ENCODE results near the gene LTA4H.
"Not testable (repeated sequence)": the region's sequence is repeated elsewhere in the genome, so short reads cannot be mapped to it uniquely, and the experiment has no call there.

Gene LTA4H

DNA sequence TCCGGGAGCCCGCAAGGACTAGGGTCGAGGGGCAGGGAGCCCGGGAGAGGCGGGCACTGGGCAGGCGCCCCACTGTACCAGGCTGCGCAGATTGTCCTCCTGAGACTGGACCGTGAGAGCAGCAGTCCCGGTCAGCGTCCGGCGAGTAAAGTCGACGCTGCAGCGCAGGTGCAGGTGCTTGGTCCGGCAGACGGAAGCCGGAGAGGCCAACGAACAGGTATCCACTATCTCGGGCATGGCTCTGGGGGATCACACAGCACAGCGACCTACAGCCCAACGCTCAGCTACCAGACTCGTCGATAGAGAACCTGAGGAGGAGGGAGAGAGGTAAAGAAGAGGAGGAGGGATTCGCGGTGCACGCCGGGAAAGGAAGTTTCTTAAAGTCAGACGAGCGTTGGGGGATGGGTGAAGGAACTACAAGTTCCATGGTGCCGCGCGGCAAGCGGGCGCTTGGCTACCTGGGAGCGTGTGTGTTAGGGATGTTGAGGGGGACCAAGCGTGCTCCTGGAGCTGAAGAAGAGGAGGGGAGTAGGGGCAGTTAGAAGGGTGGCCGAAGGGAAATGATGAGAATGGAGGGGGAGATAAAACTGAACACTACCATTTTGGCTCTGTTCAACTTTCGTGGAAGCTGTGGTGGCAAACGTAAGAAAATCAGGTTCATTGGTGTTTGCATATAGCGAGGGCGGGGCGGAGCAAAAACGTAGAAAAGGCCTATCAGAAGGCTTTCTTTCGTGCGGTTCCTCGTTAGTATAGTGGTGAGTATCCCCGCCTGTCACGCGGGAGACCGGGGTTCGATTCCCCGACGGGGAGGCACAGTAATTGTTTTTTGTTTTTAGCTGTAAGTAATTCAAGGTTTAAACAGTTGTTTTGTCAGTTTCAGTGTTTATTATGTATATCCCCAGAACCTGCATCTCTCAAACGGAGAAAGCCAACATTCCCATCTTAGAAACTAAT is at the start of gene LTA4H:
Gene LTA4H, minus strand, starts transcription at position 305 of the 954 bp plus-strand sequence. Its CDS starts 68 bp downstream, at position 237.
- peak; percentile 97 for DNase-seq

DNA sequence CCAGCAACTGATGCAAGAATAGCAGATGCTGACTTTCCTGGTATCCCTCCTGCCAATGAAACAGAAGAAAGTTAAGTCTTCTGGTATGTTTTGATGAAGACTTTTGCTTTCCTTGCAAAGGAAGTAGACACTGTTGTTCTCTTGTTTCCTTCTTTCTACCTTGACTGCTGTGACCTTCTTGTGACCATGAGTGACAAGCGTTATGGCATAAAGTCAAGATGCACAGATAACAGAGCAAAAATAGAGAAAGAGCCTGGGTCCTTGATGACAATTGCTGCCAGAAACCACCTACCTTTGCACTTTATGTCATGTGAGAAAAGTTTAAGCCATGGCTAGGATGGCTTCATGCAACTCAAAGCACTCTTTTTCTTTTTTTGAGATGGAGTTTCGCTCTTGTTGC is 49.2 kb upstream of the LTA4H start:
- DNase-seq = no peak

DNA sequence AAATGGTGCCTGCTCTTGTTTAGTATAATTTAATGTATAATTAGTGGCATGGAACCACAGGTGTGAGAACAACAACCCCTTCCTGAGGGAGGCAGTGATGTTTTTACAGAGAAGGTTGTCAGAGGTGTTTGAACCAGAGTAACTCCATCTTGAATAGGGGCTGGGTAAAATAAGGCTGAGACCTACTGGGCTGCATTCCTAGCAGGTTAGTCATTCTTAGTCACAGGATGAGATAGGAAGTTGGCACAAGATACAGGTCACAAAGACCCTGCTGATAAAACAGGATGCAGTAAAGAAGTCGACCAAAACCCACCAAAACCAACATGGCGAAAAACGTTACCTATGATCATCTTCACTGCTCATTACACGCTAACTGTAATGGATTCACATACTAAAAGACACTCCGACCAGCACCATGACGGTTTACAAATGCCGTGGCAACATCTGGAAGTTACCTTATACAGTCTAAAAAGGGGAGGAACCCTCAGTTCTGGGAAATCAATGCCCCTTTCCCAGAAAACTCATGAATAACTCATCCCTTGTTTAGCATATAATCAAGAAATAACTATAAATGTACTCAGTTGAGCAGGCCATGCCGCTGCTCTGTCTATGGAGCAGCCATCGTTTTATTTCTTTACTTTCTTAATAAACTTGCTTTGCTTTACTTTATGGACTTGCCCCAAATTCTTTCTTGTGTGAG is 47.8 kb upstream of the LTA4H start:
- DNase-seq = no peak

DNA sequence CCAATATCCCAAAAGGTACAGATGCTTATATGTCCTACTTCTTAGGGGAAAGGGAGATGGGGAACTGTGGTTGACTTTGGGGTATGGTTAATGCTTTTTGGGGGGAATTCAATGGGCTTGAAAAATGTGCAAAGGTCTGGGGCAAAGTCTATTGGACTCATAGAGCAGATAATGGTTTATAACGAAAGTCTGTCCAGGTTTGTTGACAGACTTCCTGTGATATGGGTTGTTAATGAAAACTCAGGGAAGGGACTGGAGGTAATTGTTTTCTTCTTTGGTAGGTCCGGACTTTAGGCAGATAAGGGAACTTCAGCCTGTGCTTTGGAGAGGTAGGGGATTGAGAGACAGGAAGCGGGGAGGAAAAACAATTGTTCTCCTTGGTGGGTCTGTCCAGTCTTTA is 46.2 kb upstream of the LTA4H start:
- DNase-seq = no peak

DNA sequence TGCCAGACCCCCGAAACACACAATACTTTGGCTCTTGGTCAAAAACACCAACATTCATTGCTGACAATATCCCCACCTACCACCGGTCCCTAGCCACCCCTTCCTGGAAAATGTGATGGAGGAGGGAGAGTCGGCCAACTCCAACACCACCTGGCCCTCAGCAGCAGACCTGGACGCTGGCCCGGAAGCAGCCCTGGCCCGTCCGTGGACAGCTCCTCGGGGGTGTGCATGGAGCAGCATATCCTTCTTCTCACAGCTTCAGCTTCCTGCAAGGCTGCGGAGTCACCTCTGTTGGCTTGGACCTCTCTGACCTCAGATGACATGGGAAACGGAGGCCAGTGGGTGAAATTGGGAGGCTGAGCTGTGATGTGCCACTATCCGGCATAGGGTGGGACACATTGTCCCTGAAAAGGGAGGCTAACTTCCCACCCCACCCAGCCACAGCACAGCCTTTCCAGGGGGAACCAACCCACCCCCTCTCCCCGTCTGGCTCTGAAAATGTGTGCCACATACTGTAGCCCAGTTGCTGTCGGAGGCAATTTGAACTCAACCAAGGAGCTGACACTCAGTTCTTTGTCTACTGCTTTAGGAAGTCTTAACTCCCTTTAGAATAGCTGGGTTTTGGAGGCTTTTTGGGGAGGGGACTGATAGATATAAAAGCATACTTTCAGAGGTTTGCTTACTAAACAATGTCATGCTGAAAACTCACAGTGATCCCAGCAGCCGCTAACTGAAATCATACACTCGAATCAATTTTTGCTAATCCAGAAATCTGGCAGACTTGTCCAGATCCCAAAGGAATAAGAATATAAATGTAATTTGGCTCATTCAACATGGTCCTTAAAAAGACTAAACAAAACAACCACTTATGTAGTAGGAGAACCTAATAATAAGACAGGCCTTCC is 43.1 kb upstream of the LTA4H start:
- DNase-seq = no peak

DNA sequence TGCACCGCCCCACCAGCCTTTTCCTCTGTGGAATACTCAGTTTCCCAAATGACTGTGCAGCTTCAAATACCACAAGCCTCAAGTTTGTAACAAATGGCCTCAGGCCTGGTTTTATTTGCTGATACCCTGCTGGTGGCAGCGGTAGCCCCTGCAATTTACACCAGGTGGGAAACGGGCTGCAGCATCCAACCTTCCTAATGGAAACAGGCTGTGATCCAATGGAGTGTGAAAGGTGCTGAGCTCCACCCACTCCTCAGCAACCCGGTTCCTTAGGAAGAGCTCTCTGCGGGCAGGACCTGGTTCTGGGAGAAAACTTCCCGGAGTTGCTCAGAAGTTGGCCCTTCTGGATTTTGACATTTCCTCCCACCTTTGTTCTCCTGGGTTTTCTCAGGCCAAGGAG is 41.7 kb upstream of the LTA4H start:
- no peak for DNase-seq

DNA sequence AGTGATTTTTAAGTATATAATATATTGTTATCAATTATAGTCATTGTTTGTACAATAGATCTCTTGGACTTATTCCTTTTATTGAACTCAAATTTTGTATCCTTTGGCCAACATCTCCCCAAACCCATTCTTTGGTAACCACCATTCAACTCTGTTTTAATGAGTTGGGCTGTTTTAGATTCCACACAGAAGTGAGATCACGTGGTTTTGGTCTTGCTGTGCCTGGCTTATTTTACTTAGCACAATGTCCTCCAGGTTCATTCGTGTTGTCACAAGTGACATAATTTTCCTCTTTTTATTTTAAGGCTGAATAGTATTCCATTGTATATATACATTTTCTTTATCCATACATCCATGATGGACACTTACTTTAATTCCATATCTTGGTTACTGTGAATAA is 40.2 kb upstream of the LTA4H start:
- DNase-seq = no peak

DNA sequence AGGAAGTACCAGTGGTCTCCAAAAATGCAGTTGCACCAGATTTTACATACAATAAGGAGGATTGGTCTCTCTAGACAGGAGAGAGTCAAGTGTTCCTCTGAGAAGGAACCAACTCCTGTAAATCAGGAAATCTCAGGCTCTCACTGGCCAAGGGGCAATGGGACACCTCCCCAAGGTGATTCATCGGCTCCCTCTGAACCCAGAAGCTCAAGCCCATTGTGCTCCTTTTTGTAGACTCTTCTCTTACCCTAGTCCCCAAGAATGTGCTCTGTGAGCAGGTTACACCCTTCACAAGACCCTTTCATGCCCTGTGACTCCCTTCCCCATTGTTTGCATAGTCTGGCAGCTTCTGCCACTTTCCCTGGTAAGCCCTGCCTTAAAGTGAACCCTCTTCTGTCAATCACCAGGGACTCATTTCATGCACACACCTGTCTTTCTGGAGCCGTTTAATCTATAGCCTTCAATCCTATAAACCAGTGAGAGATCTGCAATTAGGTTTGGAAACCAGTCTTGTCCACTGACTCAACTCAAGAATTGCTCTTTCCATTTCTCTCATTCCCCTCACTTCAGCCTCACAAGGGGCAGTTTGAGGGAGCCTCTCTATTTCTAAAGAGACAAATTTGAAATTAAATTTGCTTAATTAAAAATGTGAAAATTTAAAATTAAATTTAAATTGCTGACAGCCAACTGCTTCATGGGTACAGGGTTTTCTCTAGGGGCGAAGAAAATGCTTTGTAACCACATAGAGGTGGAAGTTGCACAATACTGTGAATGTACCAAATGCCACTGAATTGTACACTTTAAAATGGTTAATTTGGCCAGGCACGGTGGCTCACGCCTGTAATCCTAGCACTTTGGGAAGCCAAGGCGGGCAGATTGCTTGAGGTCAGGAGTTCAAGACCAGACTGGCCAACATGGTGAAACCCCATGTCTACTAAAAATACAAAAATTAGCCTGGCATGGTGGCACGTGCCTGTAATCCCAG is 38.3 kb upstream of the LTA4H start:
- DNase-seq = no peak

DNA sequence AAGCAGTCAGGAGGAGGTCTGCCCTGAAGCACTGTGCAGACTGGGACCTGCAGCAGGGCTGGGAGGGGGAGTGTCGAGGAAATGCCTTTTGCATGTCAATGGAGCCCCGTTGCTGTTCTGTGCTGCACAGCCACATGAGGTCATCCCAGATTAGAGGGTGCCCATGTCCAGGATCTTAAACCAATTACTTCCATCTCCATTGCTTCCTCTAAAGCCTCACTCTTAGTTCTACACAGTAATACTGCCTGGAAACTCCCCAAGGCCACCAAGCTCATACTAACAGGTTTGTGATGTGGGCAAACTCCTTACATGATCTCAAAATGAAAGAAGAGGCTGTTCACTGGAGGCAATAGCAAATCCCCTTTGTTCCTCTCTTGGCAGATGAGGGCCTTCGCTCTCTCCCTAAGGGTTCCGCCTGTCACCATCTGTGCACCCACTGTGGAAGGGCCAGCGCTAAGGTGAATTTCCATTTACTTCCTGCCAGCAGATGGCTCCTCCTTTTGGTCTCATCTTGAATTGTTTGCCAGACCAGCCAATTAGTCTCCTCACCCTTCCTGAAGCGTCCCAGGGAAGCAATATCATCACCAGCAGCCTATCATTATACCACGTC is 35.4 kb upstream of the LTA4H start:
- peak; percentile 7 for DNase-seq

DNA sequence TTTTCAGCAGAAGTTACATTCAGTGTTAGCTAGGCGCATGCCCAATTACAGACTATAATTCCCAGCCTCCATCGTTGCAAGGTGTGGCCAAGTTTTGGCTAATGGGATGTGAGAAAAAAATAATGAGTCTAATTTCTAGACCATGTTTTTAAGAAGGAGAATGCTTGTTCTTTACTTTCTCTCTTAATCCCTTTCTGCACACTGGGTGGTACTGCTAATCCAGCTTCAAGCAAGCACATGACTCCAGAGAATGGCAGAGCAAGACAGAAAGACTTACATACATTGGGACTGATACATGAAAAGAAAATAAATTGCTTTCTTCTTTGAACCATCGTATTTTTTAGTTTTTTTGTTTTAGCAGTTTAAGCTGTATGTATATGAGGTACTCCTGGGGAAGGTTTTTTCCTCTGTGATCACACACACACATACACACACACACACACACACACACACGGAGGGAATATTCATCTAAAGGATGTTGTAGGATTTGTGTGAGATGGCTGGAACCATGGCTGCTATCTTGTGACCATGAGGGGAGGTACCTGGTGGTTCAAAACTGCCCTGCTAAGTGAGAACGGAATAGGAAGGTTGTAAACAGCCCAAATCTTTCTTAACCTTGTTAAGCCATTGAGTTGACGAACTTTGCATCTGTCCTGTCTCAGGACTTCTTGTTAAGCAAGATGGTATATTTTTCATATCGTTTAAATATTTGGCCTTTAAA is 34.3 kb upstream of the LTA4H start:
- no peak for DNase-seq

DNA sequence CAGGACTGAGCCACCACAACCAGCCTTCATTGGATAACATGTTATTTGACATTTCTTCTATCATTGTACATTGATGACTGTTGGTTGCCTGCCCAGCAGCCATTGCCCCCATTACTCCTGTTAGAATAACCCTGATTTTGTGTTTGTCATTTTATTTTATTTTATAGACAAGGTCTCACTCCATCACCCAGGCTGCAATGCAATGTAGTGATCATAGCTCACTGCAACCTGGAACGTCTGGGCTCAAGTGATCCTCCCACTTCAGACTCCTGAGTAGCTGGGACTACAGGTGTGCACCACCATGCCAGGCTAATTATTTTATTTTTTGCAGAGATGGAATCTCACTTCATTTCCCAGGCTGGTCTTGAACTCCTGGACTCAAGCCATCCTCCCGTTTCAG is 33.2 kb upstream of the LTA4H start:
- DNase-seq = no peak

DNA sequence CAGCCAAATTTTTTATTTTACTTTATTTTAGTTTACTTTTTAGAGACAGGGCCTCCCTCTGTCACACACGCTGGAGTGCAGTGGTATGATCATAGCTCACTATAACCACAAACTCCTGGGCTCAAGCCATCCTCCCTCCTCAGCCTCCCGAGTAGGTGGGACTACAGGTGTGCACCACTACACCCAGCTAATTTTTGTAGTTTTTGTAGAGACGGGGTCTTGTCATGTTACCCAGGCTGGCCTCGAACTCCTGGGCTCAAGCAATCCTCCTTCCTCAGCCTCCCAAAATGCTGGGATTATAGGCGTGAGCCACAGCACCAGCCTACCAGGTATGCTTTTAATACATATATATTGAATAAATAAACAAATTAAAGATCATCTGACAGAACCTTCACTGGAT is 32.7 kb upstream of the LTA4H start:
- no peak for DNase-seq

DNA sequence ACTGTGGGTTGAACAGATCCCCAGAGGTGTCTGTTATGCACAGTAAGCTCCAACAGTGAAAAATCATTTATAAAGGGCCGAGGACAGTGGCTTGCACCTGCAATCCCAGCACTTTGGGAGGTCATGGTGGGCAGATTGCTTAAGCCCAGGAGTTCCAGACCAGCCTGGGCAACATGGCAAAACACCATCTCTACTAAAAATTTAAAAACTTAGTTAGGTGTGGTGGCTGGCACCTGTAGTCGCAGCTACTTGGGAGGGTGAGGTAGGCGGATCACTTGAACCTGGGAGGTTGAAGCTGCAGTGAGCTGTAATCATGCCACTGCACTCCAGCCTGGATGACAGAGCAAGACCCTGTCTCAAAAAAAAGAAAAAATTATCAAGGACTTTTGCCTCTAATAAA is 30.4 kb upstream of the LTA4H start:
- DNase-seq = not testable (repeated sequence)

DNA sequence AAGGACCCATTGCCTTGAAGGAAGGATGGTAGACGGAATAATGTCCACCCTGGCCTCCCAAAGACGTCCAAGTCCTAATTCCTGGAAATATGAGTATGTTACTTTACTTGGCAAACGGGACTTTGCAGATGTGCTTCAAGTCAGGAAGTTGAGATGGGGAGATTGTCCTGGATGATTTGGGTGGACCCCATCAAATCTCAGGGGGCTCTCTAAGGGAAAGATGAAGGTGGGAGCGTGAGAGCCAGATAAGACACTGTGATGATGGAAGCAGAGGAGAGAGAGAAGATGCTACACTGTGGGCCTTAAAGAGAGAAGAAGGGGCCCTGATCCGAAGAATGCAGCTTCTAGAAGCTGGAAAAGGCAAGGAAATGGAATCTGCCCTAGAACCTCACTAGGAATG is 29.6 kb upstream of the LTA4H start:
- no peak for DNase-seq

DNA sequence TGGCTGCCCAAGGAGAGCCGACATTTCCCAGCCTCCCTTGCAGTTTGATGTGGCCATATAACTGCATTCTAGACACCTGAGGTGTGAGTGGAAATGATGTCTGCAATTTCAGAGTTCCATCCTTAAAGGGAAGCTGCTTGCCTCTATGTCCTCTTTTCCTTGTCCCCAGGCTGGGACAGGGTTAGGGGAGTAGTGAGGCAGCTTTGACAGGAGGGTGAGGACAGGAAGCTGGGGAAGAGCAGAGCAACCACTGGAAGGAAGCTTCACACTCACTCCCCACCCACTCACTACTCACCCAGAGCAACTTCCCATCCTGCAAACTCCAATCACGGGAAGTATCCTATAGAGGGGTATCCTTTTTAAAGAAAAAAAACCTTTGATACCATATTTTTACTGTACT is 28.9 kb upstream of the LTA4H start:
- DNase-seq = peak; percentile 7

DNA sequence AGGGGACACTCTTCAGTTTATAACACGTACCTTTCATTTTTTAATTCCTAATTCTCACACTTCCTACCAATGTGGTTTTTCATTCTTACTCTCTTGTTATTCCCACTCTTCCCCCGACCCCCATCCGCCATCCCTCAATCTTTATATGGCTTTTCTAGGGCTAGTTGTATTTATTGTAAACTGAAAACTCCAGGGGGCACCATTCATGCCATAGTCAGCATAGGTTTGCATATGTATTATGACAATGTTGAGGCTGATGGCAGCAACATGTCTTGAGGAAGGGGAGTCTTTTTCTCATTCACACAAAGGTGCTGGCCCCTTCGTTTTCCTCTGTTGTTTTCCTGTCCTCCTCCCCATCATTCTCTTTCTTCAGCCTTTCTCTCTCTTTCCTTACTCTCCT is 27.7 kb upstream of the LTA4H start:
- DNase-seq = peak; percentile 33

DNA sequence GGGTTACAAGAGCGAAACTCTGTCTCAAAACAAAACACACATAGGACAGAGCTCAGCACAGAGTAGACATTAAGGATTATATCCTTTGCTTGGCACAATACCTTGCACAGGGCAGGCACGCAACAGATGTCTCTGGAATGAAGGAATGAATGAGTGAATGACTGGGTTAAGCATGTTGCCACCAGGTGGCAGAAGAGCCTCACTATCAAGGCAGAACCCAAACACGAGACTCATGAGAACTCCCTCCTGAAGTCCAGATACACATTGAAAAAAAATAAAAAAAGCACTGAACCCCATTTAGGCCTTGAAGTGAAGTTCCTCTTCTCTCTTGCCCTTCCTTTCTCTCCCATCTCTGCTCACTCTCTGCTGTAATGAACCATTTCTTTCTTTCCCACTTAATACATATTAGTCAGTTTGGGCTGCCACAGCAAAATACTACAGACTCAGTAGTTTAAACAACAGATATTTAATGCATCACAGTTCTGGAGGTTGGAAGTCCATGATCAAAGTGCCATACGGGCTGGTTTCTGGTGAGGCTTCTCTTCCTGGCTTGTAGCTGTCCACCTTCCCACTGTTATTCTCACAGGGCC is 26.6 kb upstream of the LTA4H start:
- DNase-seq = peak; percentile 86

DNA sequence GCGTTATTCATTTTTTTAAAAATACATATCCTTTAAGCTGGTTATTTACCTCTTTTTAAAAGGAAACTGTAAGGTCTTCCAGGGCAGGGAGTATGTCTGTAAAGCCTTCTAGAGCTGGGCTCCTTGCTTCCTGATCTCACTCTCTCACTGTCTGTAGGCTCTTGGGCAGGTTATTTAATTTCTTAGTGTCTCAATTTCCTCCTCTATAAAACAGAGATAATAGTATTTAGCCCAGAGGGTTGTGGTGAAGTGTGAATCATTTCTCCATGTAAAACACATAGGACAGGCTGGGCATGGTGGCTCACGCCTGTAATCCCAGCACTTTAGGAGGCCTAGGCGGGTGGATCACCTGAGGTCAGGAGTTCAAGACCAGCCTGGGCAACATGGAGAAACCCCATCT is 25.9 kb upstream of the LTA4H start:
- no peak for DNase-seq

DNA sequence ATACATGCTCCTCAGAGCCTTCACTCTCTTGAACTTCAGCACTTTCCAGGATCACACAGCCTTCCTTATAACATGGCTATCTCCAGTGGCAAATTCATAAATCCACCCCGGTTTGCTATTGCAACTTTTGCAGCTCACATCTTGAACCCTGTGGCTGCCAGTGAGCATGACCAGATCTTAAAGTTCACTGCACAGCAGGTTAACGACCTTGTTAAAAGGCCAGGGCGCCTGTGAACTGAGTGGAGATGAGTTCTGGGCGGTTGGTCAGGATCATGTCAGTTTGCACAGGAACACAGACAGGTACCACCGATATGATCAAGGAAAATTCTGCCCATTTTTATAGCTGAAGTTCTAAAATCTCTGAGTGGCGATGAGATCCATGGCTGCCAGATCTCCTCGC is 24.7 kb upstream of the LTA4H start:
- DNase-seq = no peak

DNA sequence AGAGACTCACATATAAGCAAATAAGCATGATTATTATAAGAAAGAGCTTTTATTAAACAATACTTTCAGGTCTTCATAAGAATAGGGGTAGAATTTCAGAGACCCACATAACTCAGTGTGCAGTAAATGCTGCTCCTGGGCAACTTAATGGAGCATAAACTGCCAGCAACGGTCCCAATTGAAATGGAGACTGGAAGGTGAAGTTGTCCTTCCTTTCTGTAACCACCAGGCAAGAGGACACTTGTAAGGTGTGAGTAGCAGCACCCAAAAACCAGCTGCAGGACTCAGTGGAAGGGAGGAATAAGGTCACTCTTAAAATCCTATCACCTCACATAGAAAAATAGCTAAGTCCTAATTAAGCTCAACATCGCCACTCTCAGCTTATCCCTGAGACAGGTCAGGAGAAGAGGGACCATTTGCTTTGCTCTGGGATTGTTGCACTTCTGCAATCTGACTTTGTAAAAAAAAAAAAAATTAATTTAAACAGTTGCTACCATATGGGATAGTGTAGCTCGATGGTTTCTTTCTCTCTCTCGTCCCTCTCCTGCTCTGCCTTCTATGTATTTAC is 22.7 kb upstream of the LTA4H start:
- no peak for DNase-seq

All from CD4-positive, alpha-beta T cell treated with Interleukin-6 for 4 hours (primary cell).